Uterus (tissue), 4 donors: ENCODE results near the gene ASMTL. TPM values are rescaled to one million over a fixed set of nuclear protein-coding genes. Genes with fewer than 3 reads are reported as not detected.

ENCODE experiments used
- DNase-seq, 2 donors: peaks; one replicate each; pipeline ENCODE4 v3.0.0-alpha.2; 2019 to 2020
- H3K27ac ChIP-seq, 2 donors: fragments of 200-600 bp; sonication (generic); 1 replicate in 1 of 2; 2 replicates in 1 of 2; pipeline ENCODE4 v1.5.1; 2016 to 2018
- H3K27me3 ChIP-seq, 2 donors: fragments of 200-600 bp; sonication (generic); one replicate each; pipeline ENCODE4 v1.5.1; 2018 to 2019; ENCODE audit warnings: control low read depth in 1 of 2
- H3K36me3 ChIP-seq, 2 donors: fragments of 200-600 bp; sonication (generic); one replicate each; pipeline ENCODE4 v1.5.1; 2019; ENCODE audit warnings: control low read depth in 1 of 2
- H3K4me1 ChIP-seq, 2 donors: fragments of 200-600 bp; sonication (generic); one replicate each; pipeline ENCODE4 v1.5.1; 2018 to 2019; ENCODE audit warnings: control low read depth in 1 of 2
- H3K4me3 ChIP-seq, 2 donors: fragments of 200-600 bp; sonication (generic); 1 replicate in 1 of 2; 2 replicates in 1 of 2; pipeline ENCODE4 v1.5.1; 2018 to 2019; ENCODE audit warnings: mild to moderate bottlenecking in 1 of 2
- H3K9me3 ChIP-seq, 2 donors: fragments of 200-600 bp; sonication (generic); one replicate each; pipeline ENCODE4 v1.5.1; 2019; ENCODE audit warnings: control low read depth in 1 of 2
- CTCF ChIP-seq, 4 experiments: fragments of 200-600 bp in 2 of 4; fragments of 450-650 bp in 2 of 4; sonication (generic) in 2 of 4; IDR thresholded peaks; one replicate each; pipeline ENCODE4 v1.5.1; 2016 to 2019; ENCODE audit warnings: antibody characterized with exemption in 4 of 4, mild to moderate bottlenecking in 2 of 4, moderate library complexity in 1 of 4
- POLR2A ChIP-seq, 2 donors: fragments of 450-650 bp; IDR thresholded peaks; one replicate each; pipeline ENCODE4 v1.6.1; 2016; ENCODE audit warnings: antibody characterized with exemption in 2 of 2, mild to moderate bottlenecking in 1 of 2, moderate library complexity in 1 of 2
- intact Hi-C: fragments of 100-400 bp; cut with DNase I; formaldehyde crosslinking; loops from one replicate; pipeline ENCODE4 v1.15.1; 2023; ENCODE audit warnings: low total_unique reads
- total RNA-seq, 4 donors: library from RNA; depleted of rRNA in 3 of 4; stranded (reverse); fragments of >200 nt in 3 of 4; gene quantifications; one replicate each; pipeline versions ENCODE4 v1.1.0 to v1.2.4, GENCODE V29; 2014 to 2023
- donor health status: DM: yes; HTN: yes; CAD: no.

The ASMTL gene
- total RNA-seq, 4 donors from 2014 or later, result 6.4 to 43.5 (median 11.1) TPM

GRCh38 chrX:1394731-1395501, 57.8 kb downstream of the ASMTL start:
- no peaks in the 10 kb centered on the region for H3K9me3 ChIP-seq
- no peaks in the 10 kb centered on the region for H3K36me3 ChIP-seq
- intact Hi-C loops, result loop anchor here (5.0 kb wide), 2 partner anchors 42 to 57 kb away; partner anchors contain the start of gene ASMTL
- peaks cover 0 to 11% of the 10 kb centered on the region in 2 donors for H3K4me1 ChIP-seq
- DNase-seq, result peak in 1 of 2 donors; percentile 15
- TF ChIP-seq CTCF (IDR thresholded peaks at IDR 0.05) (no peak), POLR2A (IDR thresholded peaks at IDR 0.05) (no peak)
- no peak overlapping the region for H3K27ac ChIP-seq
- H3K27me3 ChIP-seq, result no peaks in the 10 kb centered on the region
- H3K4me3 ChIP-seq, result no peak overlapping the region

- no peaks in the 10 kb centered on the region for H3K9me3 ChIP-seq
- no peaks in the 10 kb centered on the region for H3K36me3 ChIP-seq
These were observed 58.7 kb downstream of the ASMTL start for GRCh38 chrX:1393871-1394615.

DNA sequence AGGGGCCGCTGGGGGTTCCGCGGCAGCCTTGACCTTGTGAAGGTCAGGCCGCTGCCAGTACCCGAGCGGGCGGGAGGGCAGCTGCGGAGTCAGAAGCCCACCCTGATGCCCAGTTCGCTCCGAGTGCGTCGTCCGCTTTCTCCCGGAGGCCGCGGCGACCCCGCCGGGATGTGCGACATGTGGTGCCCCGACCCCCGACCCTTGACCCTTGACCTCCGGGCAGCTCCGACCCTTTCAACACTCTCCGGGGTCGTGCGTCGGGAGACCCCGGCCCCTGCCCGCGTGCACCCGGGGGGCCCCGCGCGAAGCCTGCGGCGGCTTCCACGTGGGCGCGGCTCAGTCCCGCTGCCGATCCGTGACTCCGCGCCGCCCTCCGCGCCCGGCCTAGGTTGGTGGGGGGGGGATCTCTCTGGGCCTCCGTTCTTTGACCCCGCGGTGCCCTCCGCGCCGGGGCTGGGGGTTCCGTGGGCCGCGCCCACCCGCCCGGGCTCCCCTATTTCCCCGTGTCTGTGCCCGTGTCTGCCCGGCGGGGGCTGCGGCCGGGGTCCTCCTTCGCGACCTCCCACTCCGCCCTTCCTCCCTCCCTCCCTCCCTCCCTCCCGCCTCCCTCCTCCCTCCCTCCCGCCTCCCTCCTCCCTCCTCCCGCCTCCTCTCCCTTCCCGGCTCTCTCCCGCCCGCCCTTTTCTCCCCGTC, 60.2 kb downstream of the ASMTL start:
- peak overlapping the region; percentile 60 to 96 for H3K4me3 ChIP-seq
- H3K4me1 ChIP-seq, result peaks cover 0 to 11% of the 10 kb centered on the region in 2 donors
- H3K27me3 ChIP-seq, result no peaks in the 10 kb centered on the region
- no peaks in the 10 kb centered on the region for H3K9me3 ChIP-seq
- TF ChIP-seq POLR2A (IDR thresholded peaks at IDR 0.05) (peak in 1 of 2 donors; percentile 32), CTCF (IDR thresholded peaks at IDR 0.05) (no peak)
- H3K36me3 ChIP-seq, result no peaks in the 10 kb centered on the region
- peak overlapping the region; percentile 92 to 99 for H3K27ac ChIP-seq
- peak in 1 of 2 donors; percentile 74 for DNase-seq
- intact Hi-C loops, result loop anchor here (5.0 kb wide), 1 partner anchor 60 kb away; the partner anchor contains the start of gene ASMTL

More at GRCh38 chrX:1393871-1394615, 58.7 kb downstream of the ASMTL start:
- TF ChIP-seq CTCF (IDR thresholded peaks at IDR 0.05) (no peak), POLR2A (IDR thresholded peaks at IDR 0.05) (no peak)
- H3K4me1 ChIP-seq, result peaks cover 0 to 11% of the 10 kb centered on the region in 2 donors
- H3K27ac ChIP-seq, result peak overlapping the region in 1 of 2 donors; percentile 92
- no peaks in the 10 kb centered on the region for H3K27me3 ChIP-seq
- intact Hi-C loops, result loop anchor here (5.0 kb wide), 1 partner anchor 58 kb away; the partner anchor contains the start of gene ASMTL
- DNase-seq, result peak in 1 of 2 donors; percentile 10
- H3K4me3 ChIP-seq, result peak overlapping the region in 1 of 2 donors; percentile 60

GRCh38 chrX:1391707-1392375, 60.9 kb downstream of the ASMTL start, which contains the start of gene SLC25A6:
TSS of gene SLC25A6 (minus strand) at chrX:1392113. CDS start at chrX:1392009, 104 bp downstream.
- Histone ChIP-seq H3K27me3 (no peaks in the 10 kb centered on the region), H3K4me1 (peaks cover 0 to 11% of the 10 kb centered on the region in 2 donors), H3K27ac (peak within 1 kb of the TSS; percentile 94 to 99), H3K4me3 (peak within 1 kb of the TSS; percentile 96 to 99), H3K9me3 (no peaks in the 10 kb centered on the region), H3K36me3 (no peaks in the 10 kb centered on the region)
- peak in 2 of 4 experiments; percentile 2 to 32 for TF ChIP-seq CTCF (IDR thresholded peaks at IDR 0.05)
- TF ChIP-seq POLR2A (IDR thresholded peaks at IDR 0.05), result peak; percentile 57 to 92
- DNase-seq, result peak; percentile 98 to 100
- intact Hi-C loops, result loop anchor here (5.0 kb wide), 1 partner anchor 60 kb away; the partner anchor contains the start of gene ASMTL
